HepG2 (cell line): ENCODE measurements around the gene ZNF284. TPM values are rescaled to one million over a fixed set of nuclear protein-coding genes. Genes with fewer than 3 reads are reported as not detected.

Experiments used
- AHR ChIP-seq: IDR thresholded peaks from 2 replicates; pipeline ENCODE4 v1.6.1; 2018; ENCODE audit warnings: missing genetic modification reagents, missing compliant biosample characterization
- EEA1 ChIP-seq: sonication (generic); formaldehyde crosslinking; IDR thresholded peaks from 2 replicates; pipeline ENCODE4 v1.5.1; 2020; ENCODE audit warnings: mild to moderate bottlenecking, missing genetic modification reagents, borderline replicate concordance
- HNF1A ChIP-seq, 2 experiments: sonication (generic) in 1 of 2; formaldehyde crosslinking in 1 of 2; IDR thresholded peaks; 2 replicates each; pipeline versions ENCODE4 v1.4.0 to v1.6.1; 2016 to 2020; ENCODE audit warnings: borderline replicate concordance in 1 of 2, low read depth in 1 of 2, mild to moderate bottlenecking in 1 of 2, missing genetic modification reagents in 1 of 2
- KDM6A ChIP-seq: IDR thresholded peaks from 2 replicates; pipeline ENCODE4 v1.6.1; 2016; ENCODE audit warnings: low read depth
- MZF1 ChIP-seq: sonication (generic); formaldehyde crosslinking; IDR thresholded peaks from 2 replicates; pipeline ENCODE4 v1.8.1; 2023; ENCODE audit warnings: mild to moderate bottlenecking, missing genetic modification reagents, borderline replicate concordance
- NFIB ChIP-seq: sonication (generic); formaldehyde crosslinking; IDR thresholded peaks from 2 replicates; pipeline ENCODE4 v1.9.0; 2021; ENCODE audit warnings: missing genetic modification reagents, mild to moderate bottlenecking, borderline replicate concordance
- PBX3 ChIP-seq: sonication (generic); formaldehyde crosslinking; IDR thresholded peaks from 2 replicates; pipeline ENCODE4 v1.8.1; 2023; ENCODE audit warnings: missing genetic modification reagents, inconsistent platforms, borderline replicate concordance
- SP140L ChIP-seq: sonication (generic); formaldehyde crosslinking; IDR thresholded peaks from 2 replicates; pipeline ENCODE4 v1.4.0; 2020; ENCODE audit warnings: missing genetic modification reagents, borderline replicate concordance
- ZBTB38 ChIP-seq: sonication (generic); formaldehyde crosslinking; IDR thresholded peaks from 2 replicates; pipeline ENCODE4 v1.5.1; 2020; ENCODE audit warnings: mild to moderate bottlenecking, missing genetic modification reagents
- ZBTB49 ChIP-seq: sonication (generic); formaldehyde crosslinking; IDR thresholded peaks from 2 replicates; pipeline ENCODE4 v1.4.0; 2020; ENCODE audit warnings: missing genetic modification reagents, borderline replicate concordance
- ZNF605 ChIP-seq: sonication (generic); formaldehyde crosslinking; IDR thresholded peaks from 2 replicates; pipeline ENCODE4 v1.8.0; 2022; ENCODE audit warnings: mild to moderate bottlenecking, missing genetic modification reagents
- polyA plus RNA-seq, 8 experiments: library from polyadenylated mRNA; depleted of rRNA in 3 of 8; stranded (reverse) in 7 of 8; unstranded in 1 of 8; fragments of >200 nt; fragmentation: Illumina TruSeq in 4 of 8; extraction: Trizol in 4 of 8; gene quantifications; 2 replicates each; pipeline versions ENCODE4 v1.2.1 to v1.2.3, GENCODE V29; 2011 to 2016; ENCODE audit warnings: low read depth in 4 of 8, missing spikeins in 1 of 8, mixed read lengths in 1 of 8; ENCODE audit not compliant: insufficient read depth in 1 of 8
- total RNA-seq, 5 experiments: library from RNA; depleted of rRNA; stranded (reverse); fragments of >200 nt; fragmentation: Illumina TruSeq; extraction: Trizol; gene quantifications; 2 replicates each; pipeline ENCODE4 v1.2.3, GENCODE V29; 2016; ENCODE audit warnings: low read depth in 1 of 5
- TF ChIP-seq, protein P1 (sequence below): sonication (generic); formaldehyde crosslinking; IDR thresholded peaks from 2 replicates; pipeline ENCODE4 v1.5.0; 2020; ENCODE audit warnings: missing genetic modification reagents
- TF ChIP-seq, protein P2 (sequence below): sonication (generic); formaldehyde crosslinking; IDR thresholded peaks from 2 replicates; pipeline ENCODE4 v1.9.0; 2022; ENCODE audit warnings: low read depth, missing genetic modification reagents
- TF ChIP-seq, protein P3 (sequence below): sonication (generic); formaldehyde crosslinking; conservative IDR thresholded peaks from 2 replicates; pipeline ENCODE4 v1.4.0; 2020; ENCODE audit warnings: missing genetic modification reagents

ZNF284 gene
- total and polyA plus RNA-seq, 2 of the 13 experiments (the other 11 are each of a cell fraction or from before 2014, with no cell fraction given): 1.2 to 2.3 TPM

- TF ChIP-seq HNF1A (IDR thresholded peaks at IDR 0.05; ENCODE audit: low read depth): no peak
- peak; percentile 18; the same call in 1 of the 2 replicates for TF ChIP-seq HNF1A (CRISPR knock-in tag; IDR thresholded peaks at IDR 0.05; ENCODE audit: borderline replicate concordance)
- TF ChIP-seq MZF1: no peak
- TF ChIP-seq, protein P1, sequence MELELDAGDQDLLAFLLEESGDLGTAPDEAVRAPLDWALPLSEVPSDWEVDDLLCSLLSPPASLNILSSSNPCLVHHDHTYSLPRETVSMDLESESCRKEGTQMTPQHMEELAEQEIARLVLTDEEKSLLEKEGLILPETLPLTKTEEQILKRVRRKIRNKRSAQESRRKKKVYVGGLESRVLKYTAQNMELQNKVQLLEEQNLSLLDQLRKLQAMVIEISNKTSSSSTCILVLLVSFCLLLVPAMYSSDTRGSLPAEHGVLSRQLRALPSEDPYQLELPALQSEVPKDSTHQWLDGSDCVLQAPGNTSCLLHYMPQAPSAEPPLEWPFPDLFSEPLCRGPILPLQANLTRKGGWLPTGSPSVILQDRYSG (CRISPR knock-in tag): no peak
- peak; percentile 61; the same call in 1 of the 2 replicates for TF ChIP-seq ZBTB38
- no peak for TF ChIP-seq ZBTB49
- no peak for TF ChIP-seq KDM6A (CRISPR knock-in tag)
- TF ChIP-seq, protein P2, sequence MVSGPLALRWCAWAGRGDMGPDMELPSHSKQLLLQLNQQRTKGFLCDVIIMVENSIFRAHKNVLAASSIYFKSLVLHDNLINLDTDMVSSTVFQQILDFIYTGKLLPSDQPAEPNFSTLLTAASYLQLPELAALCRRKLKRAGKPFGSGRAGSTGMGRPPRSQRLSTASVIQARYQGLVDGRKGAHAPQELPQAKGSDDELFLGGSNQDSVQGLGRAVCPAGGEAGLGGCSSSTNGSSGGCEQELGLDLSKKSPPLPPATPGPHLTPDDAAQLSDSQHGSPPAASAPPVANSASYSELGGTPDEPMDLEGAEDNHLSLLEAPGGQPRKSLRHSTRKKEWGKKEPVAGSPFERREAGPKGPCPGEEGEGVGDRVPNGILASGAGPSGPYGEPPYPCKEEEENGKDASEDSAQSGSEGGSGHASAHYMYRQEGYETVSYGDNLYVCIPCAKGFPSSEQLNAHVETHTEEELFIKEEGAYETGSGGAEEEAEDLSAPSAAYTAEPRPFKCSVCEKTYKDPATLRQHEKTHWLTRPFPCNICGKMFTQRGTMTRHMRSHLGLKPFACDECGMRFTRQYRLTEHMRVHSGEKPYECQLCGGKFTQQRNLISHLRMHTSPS (CRISPR knock-in tag): no peak
- peak; percentile 67; the same call in 1 of the 2 replicates for TF ChIP-seq ZNF605 (CRISPR knock-in tag)
- no peak for TF ChIP-seq NFIB (CRISPR knock-in tag)
- TF ChIP-seq SP140L (CRISPR knock-in tag): no peak
- TF ChIP-seq EEA1: no peak
- TF ChIP-seq, protein P3, sequence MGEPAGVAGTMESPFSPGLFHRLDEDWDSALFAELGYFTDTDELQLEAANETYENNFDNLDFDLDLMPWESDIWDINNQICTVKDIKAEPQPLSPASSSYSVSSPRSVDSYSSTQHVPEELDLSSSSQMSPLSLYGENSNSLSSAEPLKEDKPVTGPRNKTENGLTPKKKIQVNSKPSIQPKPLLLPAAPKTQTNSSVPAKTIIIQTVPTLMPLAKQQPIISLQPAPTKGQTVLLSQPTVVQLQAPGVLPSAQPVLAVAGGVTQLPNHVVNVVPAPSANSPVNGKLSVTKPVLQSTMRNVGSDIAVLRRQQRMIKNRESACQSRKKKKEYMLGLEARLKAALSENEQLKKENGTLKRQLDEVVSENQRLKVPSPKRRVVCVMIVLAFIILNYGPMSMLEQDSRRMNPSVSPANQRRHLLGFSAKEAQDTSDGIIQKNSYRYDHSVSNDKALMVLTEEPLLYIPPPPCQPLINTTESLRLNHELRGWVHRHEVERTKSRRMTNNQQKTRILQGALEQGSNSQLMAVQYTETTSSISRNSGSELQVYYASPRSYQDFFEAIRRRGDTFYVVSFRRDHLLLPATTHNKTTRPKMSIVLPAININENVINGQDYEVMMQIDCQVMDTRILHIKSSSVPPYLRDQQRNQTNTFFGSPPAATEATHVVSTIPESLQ (CRISPR knock-in tag): no peak
- TF ChIP-seq PBX3 (CRISPR knock-in tag): no peak
- no peak for TF ChIP-seq AHR
Measured at GRCh38 chr19:44093931-44094765, 22.2 kb downstream of the ZNF284 start, which contains the start of gene ZNF224 (continued).
